Testis (tissue), 3 donors: ENCODE measurements around the gene WBP1L. TPM values are rescaled to one million over a fixed set of nuclear protein-coding genes. Genes with fewer than 3 reads are reported as not detected.

Source experiments
- DNase-seq: peaks from one replicate; pipeline ENCODE4 v3.0.0-alpha.2; 2019
- H3K27ac ChIP-seq, 2 donors: fragments of 200-600 bp; sonication (generic); one replicate each; pipeline ENCODE4 v1.5.1; 2019
- H3K27me3 ChIP-seq: fragments of 200-600 bp; sonication (generic); one replicate; pipeline ENCODE4 v1.5.1; 2019
- H3K36me3 ChIP-seq: fragments of 200-600 bp; sonication (generic); one replicate; pipeline ENCODE4 v1.5.1; 2017; ENCODE audit warnings: low read depth; ENCODE audit errors: missing control alignments
- H3K4me1 ChIP-seq: fragments of 200-600 bp; sonication (generic); one replicate; pipeline ENCODE4 v1.5.1; 2019
- H3K4me3 ChIP-seq, 2 donors: fragments of 200-600 bp; sonication (generic); one replicate each; pipeline ENCODE4 v1.5.1; 2017 to 2019
- H3K9me3 ChIP-seq: fragments of 200-600 bp; sonication (generic); one replicate; pipeline ENCODE4 v1.5.1; 2017
- POLR2A ChIP-seq: fragments of 450-650 bp; IDR thresholded peaks from one replicate; pipeline ENCODE4 v1.6.1; 2017; ENCODE audit warnings: antibody characterized with exemption, mild to moderate bottlenecking, moderate library complexity
- WGBS, 2 donors: methylation state at CpG; one replicate each; pipeline ENCODE4 v1.1.5; 2018; 5-methylcytosine and 5-hydroxymethylcytosine counted together
- intact Hi-C: fragments of 100-400 bp; cut with DNase I; formaldehyde crosslinking; loops from one replicate; pipeline ENCODE4 v1.15.1; 2023; ENCODE audit warnings: low total_unique reads
- polyA plus RNA-seq: library from polyadenylated mRNA; stranded (reverse); fragments of 350-450 nt; fragmentation: Illumina TruSeq; extraction: RNeasy Lipid Tissue Mini Kit (QIAGEN cat#74804); gene quantifications from one replicate; pipeline ENCODE4 v1.2.3, GENCODE V29; 2014; ENCODE audit warnings: low read depth, low replicate concordance; ENCODE audit not compliant: insufficient read depth
- total RNA-seq, 2 donors: library from RNA; depleted of rRNA; stranded (reverse); fragments of >200 nt; gene quantifications; one replicate each; pipeline ENCODE4 v1.2.3, GENCODE V29; 2016
- TF ChIP-seq, protein P1 (sequence below), 3 experiments: fragments of 450-650 bp in 2 of 3; fragments of 200-600 bp in 1 of 3; sonication (generic) in 1 of 3; IDR thresholded peaks; one replicate each; pipeline ENCODE4 v1.5.1; 2016 to 2019; ENCODE audit warnings: antibody characterized with exemption in 3 of 3, mild to moderate bottlenecking in 2 of 3, moderate library complexity in 1 of 3

The WBP1L gene
- total and polyA plus RNA-seq, 3 donors from 2014 or later = 72.4 to 165 (median 113) TPM

- peaks cover 77% of the 10 kb centered on the region for H3K4me1 ChIP-seq
Observed at GRCh38 chr10:102782673-102783551, 39.2 kb downstream of the WBP1L start.

GRCh38 chr10:102783568-102783967 lies 39.8 kb downstream of the WBP1L start:
- peak overlapping the region; percentile 75 to 91 for H3K27ac ChIP-seq
- WGBS, 2 donors = 46 to 71% methylated on average over 1 of the region's 1 CpG
- no peak overlapping the region for H3K4me3 ChIP-seq
- TF ChIP-seq POLR2A = no peak
- TF ChIP-seq, protein P1, sequence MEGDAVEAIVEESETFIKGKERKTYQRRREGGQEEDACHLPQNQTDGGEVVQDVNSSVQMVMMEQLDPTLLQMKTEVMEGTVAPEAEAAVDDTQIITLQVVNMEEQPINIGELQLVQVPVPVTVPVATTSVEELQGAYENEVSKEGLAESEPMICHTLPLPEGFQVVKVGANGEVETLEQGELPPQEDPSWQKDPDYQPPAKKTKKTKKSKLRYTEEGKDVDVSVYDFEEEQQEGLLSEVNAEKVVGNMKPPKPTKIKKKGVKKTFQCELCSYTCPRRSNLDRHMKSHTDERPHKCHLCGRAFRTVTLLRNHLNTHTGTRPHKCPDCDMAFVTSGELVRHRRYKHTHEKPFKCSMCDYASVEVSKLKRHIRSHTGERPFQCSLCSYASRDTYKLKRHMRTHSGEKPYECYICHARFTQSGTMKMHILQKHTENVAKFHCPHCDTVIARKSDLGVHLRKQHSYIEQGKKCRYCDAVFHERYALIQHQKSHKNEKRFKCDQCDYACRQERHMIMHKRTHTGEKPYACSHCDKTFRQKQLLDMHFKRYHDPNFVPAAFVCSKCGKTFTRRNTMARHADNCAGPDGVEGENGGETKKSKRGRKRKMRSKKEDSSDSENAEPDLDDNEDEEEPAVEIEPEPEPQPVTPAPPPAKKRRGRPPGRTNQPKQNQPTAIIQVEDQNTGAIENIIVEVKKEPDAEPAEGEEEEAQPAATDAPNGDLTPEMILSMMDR (IDR thresholded peaks at IDR 0.05) = no peak
- no peaks in the 10 kb centered on the region for H3K36me3 ChIP-seq
- H3K27me3 ChIP-seq = no peaks in the 10 kb centered on the region
- peaks cover 71% of the 10 kb centered on the region for H3K4me1 ChIP-seq
- no peaks in the 10 kb centered on the region for H3K9me3 ChIP-seq
- DNase-seq = no peak
- intact Hi-C loops = no loop called here

More at GRCh38 chr10:102782673-102783551, 39.2 kb downstream of the WBP1L start:
- DNase-seq = peak; percentile 79
- no peaks in the 10 kb centered on the region for H3K36me3 ChIP-seq
- WGBS, 2 donors = 30 to 38% methylated on average over 18 of the region's 18 CpGs
- intact Hi-C loops = no loop called here
- no peak for TF ChIP-seq POLR2A
- TF ChIP-seq, protein P1 (IDR thresholded peaks at IDR 0.05) = no peak
- no peak overlapping the region for H3K4me3 ChIP-seq
- H3K27me3 ChIP-seq = no peaks in the 10 kb centered on the region
- no peaks in the 10 kb centered on the region for H3K9me3 ChIP-seq
- peak overlapping the region; percentile 75 to 91 for H3K27ac ChIP-seq

- H3K27ac ChIP-seq = peak overlapping the region in 1 of 2 donors; percentile 9
- no peaks in the 10 kb centered on the region for H3K9me3 ChIP-seq
- H3K4me3 ChIP-seq = no peak overlapping the region
- no peaks in the 10 kb centered on the region for H3K27me3 ChIP-seq
- intact Hi-C loops = no loop called here
- 56 to 67% methylated on average over 2 of the region's 2 CpGs for WGBS, 2 donors
- peaks cover 53% of the 10 kb centered on the region for H3K4me1 ChIP-seq
- DNase-seq = no peak
- TF ChIP-seq POLR2A = no peak
- TF ChIP-seq, protein P1 (IDR thresholded peaks at IDR 0.05) = no peak
- H3K36me3 ChIP-seq = no peaks in the 10 kb centered on the region
Observed at GRCh38 chr10:102785818-102786217, 42.1 kb downstream of the WBP1L start.

DNA sequence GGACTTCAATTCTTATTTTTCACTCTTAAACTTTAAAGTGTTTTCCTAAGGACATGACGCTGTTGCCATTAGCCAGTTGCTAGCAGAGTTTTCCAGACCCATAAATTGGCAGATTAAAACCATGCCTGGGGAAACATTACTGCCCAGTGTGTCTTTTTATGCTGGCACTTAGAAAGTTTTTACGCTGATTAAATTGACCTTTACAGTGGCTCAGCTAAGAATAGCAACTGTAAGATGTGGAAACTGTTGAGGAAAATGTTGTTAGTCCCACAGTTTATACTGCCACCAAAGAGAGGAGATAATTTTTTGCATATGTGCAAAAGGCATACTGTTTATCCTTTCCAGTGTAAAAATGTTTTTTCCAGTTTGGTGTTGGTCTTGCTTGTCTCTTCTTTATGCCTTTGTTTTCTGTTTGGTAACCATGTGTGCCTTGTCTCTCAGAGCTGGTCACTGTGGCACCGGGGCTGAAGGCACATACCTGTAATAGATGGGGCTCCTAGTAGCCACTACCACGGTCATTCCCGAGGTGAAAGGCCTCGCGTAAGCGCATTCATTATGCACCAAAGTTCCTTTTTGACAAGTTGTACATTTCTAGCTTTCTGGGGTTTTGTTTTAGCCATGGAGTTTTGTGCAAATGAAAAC lies 48.1 kb downstream of the WBP1L start:
- 77 to 86% methylated on average over 8 of the region's 8 CpGs for WGBS, 2 donors
- TF ChIP-seq, protein P1 (IDR thresholded peaks at IDR 0.05) = no peak
- no peak for TF ChIP-seq POLR2A
- Histone ChIP-seq H3K4me3 (no peak overlapping the region), H3K4me1 (peaks cover 32% of the 10 kb centered on the region), H3K36me3 (no peaks in the 10 kb centered on the region), H3K9me3 (no peaks in the 10 kb centered on the region), H3K27ac (no peak overlapping the region), H3K27me3 (no peaks in the 10 kb centered on the region)
- DNase-seq = no peak
- intact Hi-C loops = no loop called here
